Measurements from ENCODE around the gene COA5. TPM values are rescaled to one million over a fixed set of nuclear protein-coding genes. Genes with fewer than 3 reads are reported as not detected.

Gene COA5
- total RNA-seq, 1 experiment from 2014 or later = 18.6 TPM

GRCh38 chr2:98565941-98566340 is 42.4 kb downstream of the COA5 start:
- Histone ChIP-seq H3K4me2 (ENCODE audit: low read length) (no peak overlapping the region), H3K4me1 (ENCODE audit: control insufficient read depth in 1 of 2, insufficient read depth in 2 of 2, low read length in 2 of 2) (no peaks in the 10 kb centered on the region), H3K79me2 (ENCODE audit: insufficient read depth, low read length) (no peaks in the 10 kb centered on the region), H3K9ac (ENCODE audit: low read length) (no peak overlapping the region), H2AFZ (ENCODE audit: low read depth, low read length, poor library complexity, severe bottlenecking) (no peak overlapping the region), H3K9me3 (ENCODE audit: control insufficient read depth in 1 of 2, insufficient read depth in 1 of 2, low read depth in 1 of 2, low read length in 2 of 2) (no peaks in the 10 kb centered on the region), H4K20me1 (ENCODE audit: insufficient read depth) (no peaks in the 10 kb centered on the region), H3K27me3 (ENCODE audit: insufficient read depth, low read length) (no peaks in the 10 kb centered on the region), H3K9me2 (ENCODE audit: insufficient read depth) (no peaks in the 10 kb centered on the region), H3K36me3 (ENCODE audit: control insufficient read depth in 1 of 2, insufficient read depth in 2 of 2, low read length in 2 of 2) (peaks cover 0 to 10% of the 10 kb centered on the region in 2 experiments; a peak in 1 of 4 replicates), H3K27ac (ENCODE audit: low read depth, low read length) (no peak overlapping the region), H3K4me3 (replicated peaks in 1 of 2; ENCODE audit: low read depth in 1 of 2, low read length in 2 of 2) (no peak overlapping the region)
- intact Hi-C loops (cut with micrococcal nuclease) = no loop called here
- RAD21 ChIA-PET (ENCODE audit: low non-redundant PET in 1 of 2, low total read pairs in 2 of 2, uncharacterized antibody in 2 of 2, unreplicated experiment in 2 of 2) = no interaction called here
- TF ChIP-seq RAD21 (IDR thresholded peaks at IDR 0.05; ENCODE audit: low read depth) (no peak), JUND (IDR thresholded peaks at IDR 0.05) (no peak), SIN3A (IDR thresholded peaks at IDR 0.05; ENCODE audit: low read depth) (no peak), CBX3 (IDR thresholded peaks at IDR 0.05; ENCODE audit: low read depth) (no peak), EZH2phosphoT487 (IDR thresholded peaks at IDR 0.05; ENCODE audit: borderline replicate concordance) (no peak)
- TF ChIP-seq, protein P1, sequence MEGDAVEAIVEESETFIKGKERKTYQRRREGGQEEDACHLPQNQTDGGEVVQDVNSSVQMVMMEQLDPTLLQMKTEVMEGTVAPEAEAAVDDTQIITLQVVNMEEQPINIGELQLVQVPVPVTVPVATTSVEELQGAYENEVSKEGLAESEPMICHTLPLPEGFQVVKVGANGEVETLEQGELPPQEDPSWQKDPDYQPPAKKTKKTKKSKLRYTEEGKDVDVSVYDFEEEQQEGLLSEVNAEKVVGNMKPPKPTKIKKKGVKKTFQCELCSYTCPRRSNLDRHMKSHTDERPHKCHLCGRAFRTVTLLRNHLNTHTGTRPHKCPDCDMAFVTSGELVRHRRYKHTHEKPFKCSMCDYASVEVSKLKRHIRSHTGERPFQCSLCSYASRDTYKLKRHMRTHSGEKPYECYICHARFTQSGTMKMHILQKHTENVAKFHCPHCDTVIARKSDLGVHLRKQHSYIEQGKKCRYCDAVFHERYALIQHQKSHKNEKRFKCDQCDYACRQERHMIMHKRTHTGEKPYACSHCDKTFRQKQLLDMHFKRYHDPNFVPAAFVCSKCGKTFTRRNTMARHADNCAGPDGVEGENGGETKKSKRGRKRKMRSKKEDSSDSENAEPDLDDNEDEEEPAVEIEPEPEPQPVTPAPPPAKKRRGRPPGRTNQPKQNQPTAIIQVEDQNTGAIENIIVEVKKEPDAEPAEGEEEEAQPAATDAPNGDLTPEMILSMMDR (IDR thresholded peaks at IDR 0.05 in 2 of 3, conservative IDR thresholded peaks at IDR 0.05 in 1 of 3; ENCODE audit: borderline replicate concordance in 1 of 3, insufficient read depth in 1 of 3, low read depth in 2 of 3, low read length in 2 of 3) = no peak
- CTCF ChIA-PET = no interaction called here
- ATAC-seq (no peak), DNase-seq (ENCODE audit: low read depth, low spot score) (no peak)
- BruUV-seq (replicated peaks) = no TSS peak
- POLR2A ChIA-PET = no interaction called here

DNA sequence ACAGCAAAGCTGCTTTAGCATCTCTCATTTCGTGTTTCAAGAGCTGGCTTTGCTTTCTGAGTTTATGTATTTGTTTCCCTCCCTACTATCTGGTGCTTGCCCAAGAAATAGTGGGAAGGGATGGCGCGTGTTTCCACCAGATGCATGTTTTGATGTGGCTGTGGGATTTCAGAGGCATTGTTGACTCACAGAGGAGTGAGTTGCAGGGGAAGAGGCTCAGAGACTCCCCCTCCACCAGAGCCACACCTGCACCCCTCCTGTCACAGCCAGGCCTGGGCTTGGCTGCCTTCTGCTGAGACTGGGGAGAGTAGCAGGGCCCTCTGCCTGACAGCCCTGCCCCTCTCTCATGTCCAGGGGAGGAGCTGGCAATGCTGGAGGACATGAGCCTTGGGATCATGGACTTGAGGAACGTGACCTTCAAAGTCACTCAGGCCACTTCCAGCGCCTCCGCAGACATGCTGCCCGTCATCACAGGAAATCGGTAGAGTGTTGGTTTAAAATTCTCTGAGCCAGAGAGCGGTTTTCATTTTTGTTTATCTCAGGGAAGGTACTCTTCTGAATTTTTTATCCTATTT is 42.9 kb downstream of the COA5 start:
- Histone ChIP-seq H4K20me1 (ENCODE audit: insufficient read depth) (no peaks in the 10 kb centered on the region), H3K79me2 (ENCODE audit: insufficient read depth, low read length) (no peaks in the 10 kb centered on the region), H3K9ac (ENCODE audit: low read length) (no peak overlapping the region), H3K4me3 (replicated peaks in 1 of 2; ENCODE audit: low read depth in 1 of 2, low read length in 2 of 2) (no peak overlapping the region), H3K27me3 (ENCODE audit: insufficient read depth, low read length) (no peaks in the 10 kb centered on the region), H3K27ac (ENCODE audit: low read depth, low read length) (no peak overlapping the region), H3K4me2 (ENCODE audit: low read length) (no peak overlapping the region), H3K4me1 (ENCODE audit: control insufficient read depth in 1 of 2, insufficient read depth in 2 of 2, low read length in 2 of 2) (peaks cover 0 to under 1% of the 10 kb centered on the region in 2 experiments; a peak in 1 of 4 replicates), H2AFZ (ENCODE audit: low read depth, low read length, poor library complexity, severe bottlenecking) (no peak overlapping the region), H3K9me2 (ENCODE audit: insufficient read depth) (no peaks in the 10 kb centered on the region), H3K9me3 (ENCODE audit: control insufficient read depth in 1 of 2, insufficient read depth in 1 of 2, low read depth in 1 of 2, low read length in 2 of 2) (no peaks in the 10 kb centered on the region), H3K36me3 (ENCODE audit: control insufficient read depth in 1 of 2, insufficient read depth in 2 of 2, low read length in 2 of 2) (0 out of 4 replicates have a peak, but pooled peaks cover 0 to 10% of the 10 kb centered on the region in 2 experiments)
- DNase-seq (ENCODE audit: low read depth, low spot score) (no peak), ATAC-seq (no peak)
- TF ChIP-seq POLR2AphosphoS5 (IDR thresholded peaks at IDR 0.05; ENCODE audit: low read depth, low read length) = no peak
- no peak for TF ChIP-seq ZFX (IDR thresholded peaks at IDR 0.05)
- TF ChIP-seq EGR1 (IDR thresholded peaks at IDR 0.05; ENCODE audit: low read depth) = no peak
- no peak for TF ChIP-seq ZBTB33 (IDR thresholded peaks at IDR 0.05; ENCODE audit: extremely low read depth, insufficient replicate concordance, low read length)
- TF ChIP-seq EZH2 (IDR thresholded peaks at IDR 0.05) = no peak
- no peak for TF ChIP-seq SIN3A (IDR thresholded peaks at IDR 0.05; ENCODE audit: low read depth)
- no peak for TF ChIP-seq SP1 (IDR thresholded peaks at IDR 0.05; ENCODE audit: low read depth)
- no peak for TF ChIP-seq ELF1 (IDR thresholded peaks at IDR 0.05; ENCODE audit: borderline replicate concordance, low read depth)
- no peak for TF ChIP-seq JUND (IDR thresholded peaks at IDR 0.05)
- TF ChIP-seq TCF7L2 (IDR thresholded peaks at IDR 0.05; ENCODE audit: borderline replicate concordance, extremely low read depth, insufficient read depth, insufficient read length) = no peak
- no peak for TF ChIP-seq POLR2A (IDR thresholded peaks at IDR 0.05; ENCODE audit: borderline replicate concordance, extremely low read depth, insufficient read depth, insufficient read length)
- no peak for TF ChIP-seq ZNF274 (IDR thresholded peaks at IDR 0.05; ENCODE audit: low read depth, low read length)
- no peak for TF ChIP-seq RAD21 (IDR thresholded peaks at IDR 0.05; ENCODE audit: low read depth)
- no peak for TF ChIP-seq YY1 (IDR thresholded peaks at IDR 0.05; ENCODE audit: extremely low read depth, insufficient replicate concordance, low read depth, low read length)
- TF ChIP-seq, protein P2, sequence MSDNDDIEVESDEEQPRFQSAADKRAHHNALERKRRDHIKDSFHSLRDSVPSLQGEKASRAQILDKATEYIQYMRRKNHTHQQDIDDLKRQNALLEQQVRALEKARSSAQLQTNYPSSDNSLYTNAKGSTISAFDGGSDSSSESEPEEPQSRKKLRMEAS (IDR thresholded peaks at IDR 0.05) = no peak
- BruUV-seq (replicated peaks) = no TSS peak
- POLR2A ChIA-PET = no interaction called here
- intact Hi-C loops (cut with micrococcal nuclease) = no loop called here
- CTCF ChIA-PET = no interaction called here
- RAD21 ChIA-PET (ENCODE audit: low non-redundant PET in 1 of 2, low total read pairs in 2 of 2, uncharacterized antibody in 2 of 2, unreplicated experiment in 2 of 2) = no interaction called here

All from HCT116 (cell line).